Lung (tissue), 12 donors: ENCODE results near the gene L3HYPDH. TPM values are rescaled to one million over a fixed set of nuclear protein-coding genes. Genes with fewer than 3 reads are reported as not detected.

Source experiments
- ATAC-seq: fragments of 200-7000 bp; cut with Tn5 transposase; one replicate; pipeline ENCODE4 v1.9.1; 2020; ENCODE audit warnings: moderate number of reproducible peaks; ENCODE audit not compliant: insufficient read depth, low FRiP score
- DNase-seq, 3 donors: peaks; one replicate each; pipeline ENCODE4 v3.0.0-alpha.2; 2013 to 2017
- H3K27ac ChIP-seq, 2 donors: one replicate each; pipeline ENCODE4 v1.5.1; 2013; ENCODE audit warnings: mild to moderate bottlenecking in 2 of 2, moderate library complexity in 2 of 2, control low read depth in 1 of 2, inconsistent platforms in 1 of 2, low read depth in 1 of 2, low read length in 1 of 2
- H3K27me3 ChIP-seq, 3 donors: one replicate each; pipeline ENCODE4 v1.5.1; 2013; ENCODE audit warnings: low read length in 2 of 3; ENCODE audit not compliant: control insufficient read depth in 3 of 3, insufficient read depth in 3 of 3
- H3K36me3 ChIP-seq, 4 donors: one replicate each; pipeline ENCODE4 v1.5.1; 2013; ENCODE audit warnings: low read length in 4 of 4, mild to moderate bottlenecking in 1 of 4, moderate library complexity in 1 of 4; ENCODE audit not compliant: control insufficient read depth in 4 of 4, insufficient read depth in 4 of 4
- H3K4me1 ChIP-seq, 5 donors: one replicate each; pipeline ENCODE4 v1.5.1; 2013; ENCODE audit warnings: low read length in 5 of 5, mild to moderate bottlenecking in 2 of 5, moderate library complexity in 1 of 5; ENCODE audit not compliant: control insufficient read depth in 5 of 5, insufficient read depth in 5 of 5
- H3K4me3 ChIP-seq: one replicate; pipeline ENCODE4 v1.5.1; 2013; ENCODE audit warnings: mild to moderate bottlenecking, control low read depth, moderate library complexity
- H3K9ac ChIP-seq, 2 donors: one replicate each; pipeline ENCODE4 v1.5.1; 2013; ENCODE audit warnings: low read length in 2 of 2, control low read depth in 1 of 2; ENCODE audit not compliant: insufficient read depth in 1 of 2
- H3K9me3 ChIP-seq, 4 donors: one replicate each; pipeline ENCODE4 v1.5.1; 2013; ENCODE audit warnings: low read length in 3 of 4, mild to moderate bottlenecking in 1 of 4, moderate library complexity in 1 of 4; ENCODE audit not compliant: control insufficient read depth in 4 of 4, insufficient read depth in 3 of 4
- WGBS, 2 donors: extraction: QIAGEN DNeasy Blood & Tissue Kit; methylation state at CpG; one replicate each; pipeline ENCODE4 v1.1.7; 2013; 5-methylcytosine and 5-hydroxymethylcytosine counted together
- polyA plus RNA-seq, 2 donors: library from polyadenylated mRNA; stranded (reverse); fragments of 200-250 nt; gene quantifications; one replicate each; pipeline ENCODE4 v1.2.1, GENCODE V29; 2013
- total RNA-seq, 2 donors: library from RNA; depleted of rRNA in 1 of 2; stranded (reverse); fragments of >200 nt in 1 of 2; gene quantifications; one replicate each; pipeline ENCODE4 v1.2.1, GENCODE V29; 2014 to 2021
- TF ChIP-seq, protein P1 (sequence below): IDR thresholded peaks from 2 replicates; pipeline ENCODE4 v1.5.1; 2012; ENCODE audit warnings: mild to moderate bottlenecking; ENCODE audit errors: control extremely low read depth, extremely low read depth
- donor health status: control.
- donor health status: control.
- donor health status: Bipolar disorder and iron deficiency.
- donor health status: healthy.
- donor health status: DM: yes; HTN: yes; CAD: no.

Gene L3HYPDH
- total and polyA plus RNA-seq, 4 donors, result 17.1 to 32.8 (median 25.0) TPM

DNA sequence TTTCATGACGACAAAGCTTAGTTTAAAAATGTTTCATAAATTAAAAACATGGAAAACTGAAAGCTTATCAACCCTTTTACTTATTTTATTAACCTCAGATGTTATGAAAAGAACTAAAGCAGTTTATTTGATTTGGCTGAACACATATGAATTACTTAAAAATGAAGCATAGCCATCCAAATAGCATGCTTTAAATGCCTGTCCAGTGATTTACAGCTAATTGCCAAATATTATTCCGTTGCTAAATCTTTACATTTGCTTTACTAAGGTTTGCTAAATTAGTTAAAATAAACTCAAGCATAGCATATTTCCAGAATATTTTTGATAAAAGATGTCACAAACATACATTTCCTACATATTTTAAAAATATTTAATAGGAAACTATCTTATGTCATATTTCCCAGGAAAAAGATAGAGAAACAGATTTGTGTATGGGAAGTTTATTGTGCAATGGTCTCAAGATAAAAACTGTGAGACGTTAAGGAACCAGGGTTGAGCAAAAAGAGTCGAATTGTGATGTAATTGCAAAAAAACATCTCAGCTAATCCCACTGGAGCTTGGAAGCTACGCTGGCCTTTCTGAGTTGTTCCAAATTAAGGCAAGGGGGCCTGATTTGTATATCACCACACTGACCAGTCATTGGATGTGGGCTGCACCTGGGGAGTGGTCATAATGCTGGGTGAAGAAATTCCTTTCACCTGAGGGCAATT, 44.8 kb downstream of the L3HYPDH start:
- TF ChIP-seq, protein P1, sequence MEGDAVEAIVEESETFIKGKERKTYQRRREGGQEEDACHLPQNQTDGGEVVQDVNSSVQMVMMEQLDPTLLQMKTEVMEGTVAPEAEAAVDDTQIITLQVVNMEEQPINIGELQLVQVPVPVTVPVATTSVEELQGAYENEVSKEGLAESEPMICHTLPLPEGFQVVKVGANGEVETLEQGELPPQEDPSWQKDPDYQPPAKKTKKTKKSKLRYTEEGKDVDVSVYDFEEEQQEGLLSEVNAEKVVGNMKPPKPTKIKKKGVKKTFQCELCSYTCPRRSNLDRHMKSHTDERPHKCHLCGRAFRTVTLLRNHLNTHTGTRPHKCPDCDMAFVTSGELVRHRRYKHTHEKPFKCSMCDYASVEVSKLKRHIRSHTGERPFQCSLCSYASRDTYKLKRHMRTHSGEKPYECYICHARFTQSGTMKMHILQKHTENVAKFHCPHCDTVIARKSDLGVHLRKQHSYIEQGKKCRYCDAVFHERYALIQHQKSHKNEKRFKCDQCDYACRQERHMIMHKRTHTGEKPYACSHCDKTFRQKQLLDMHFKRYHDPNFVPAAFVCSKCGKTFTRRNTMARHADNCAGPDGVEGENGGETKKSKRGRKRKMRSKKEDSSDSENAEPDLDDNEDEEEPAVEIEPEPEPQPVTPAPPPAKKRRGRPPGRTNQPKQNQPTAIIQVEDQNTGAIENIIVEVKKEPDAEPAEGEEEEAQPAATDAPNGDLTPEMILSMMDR, result no peak
- H3K4me3 ChIP-seq, result no peak overlapping the region
- H3K27ac ChIP-seq, result peak overlapping the region in 1 of 2 donors; percentile 17
- WGBS, 2 donors, result 41 to 59% methylated on average over 5 of the region's 5 CpGs
- H3K36me3 ChIP-seq, result no peaks in the 10 kb centered on the region
- H3K4me1 ChIP-seq, result peaks cover 0 to 11% (median 0%) of the 10 kb centered on the region in 5 donors
- no peaks in the 10 kb centered on the region for H3K27me3 ChIP-seq
- ATAC-seq, result peak; percentile 53
- H3K9ac ChIP-seq, result no peak overlapping the region
- H3K9me3 ChIP-seq, result no peaks in the 10 kb centered on the region
- DNase-seq, result peak in 2 of 3 donors; percentile 70 to 78

DNA sequence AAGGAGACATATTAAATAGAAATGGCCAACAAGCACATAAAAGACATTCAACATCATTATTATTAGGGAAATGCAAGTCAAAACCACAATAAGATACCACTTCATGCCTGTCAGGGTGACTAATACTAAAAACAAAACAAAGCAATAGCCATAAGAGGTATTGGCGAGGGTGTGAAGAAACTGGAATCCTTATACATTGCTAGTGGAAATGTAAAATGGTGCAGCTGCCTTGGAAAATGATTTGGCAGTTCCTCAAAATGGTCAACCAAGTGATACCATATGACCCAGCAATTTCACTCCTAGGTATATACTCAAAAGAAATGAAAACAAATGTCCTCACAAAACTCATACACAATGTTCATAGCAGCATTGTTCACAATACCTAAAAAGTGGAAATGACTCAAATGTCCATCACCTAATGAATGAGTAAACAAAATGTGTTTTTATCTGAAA, 46.0 kb downstream of the L3HYPDH start:
- no peak overlapping the region for H3K4me3 ChIP-seq
- H3K9me3 ChIP-seq, result no peaks in the 10 kb centered on the region
- H3K36me3 ChIP-seq, result no peaks in the 10 kb centered on the region
- ATAC-seq, result no peak
- no peak overlapping the region for H3K9ac ChIP-seq
- TF ChIP-seq, protein P1, result no peak
- H3K27me3 ChIP-seq, result no peaks in the 10 kb centered on the region
- peaks cover 0 to 11% (median 0%) of the 10 kb centered on the region in 5 donors for H3K4me1 ChIP-seq
- 71 to 75% methylated on average over 1 of the region's 1 CpG for WGBS, 2 donors
- no peak for DNase-seq
- peak overlapping the region in 1 of 2 donors; percentile 9 for H3K27ac ChIP-seq

DNA sequence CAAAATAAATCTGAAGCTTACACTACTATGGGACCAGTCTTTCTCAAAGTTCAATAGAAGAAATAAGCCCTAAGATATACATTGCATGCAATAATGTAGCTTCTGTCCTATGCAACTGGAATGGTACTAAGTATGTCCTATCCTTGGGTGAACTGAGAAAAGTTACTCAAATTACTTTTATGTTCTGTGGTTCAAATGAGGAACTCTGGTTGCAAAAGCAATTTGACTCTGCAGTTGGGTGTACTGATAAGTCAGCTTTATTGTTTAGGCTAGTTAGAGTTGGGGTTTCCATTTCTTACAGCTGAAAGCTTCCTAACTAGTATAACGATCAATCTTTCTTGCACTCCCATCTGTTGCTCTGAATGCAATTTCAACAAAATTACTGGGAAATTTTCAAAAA, 48.2 kb downstream of the L3HYPDH start:
- Histone ChIP-seq H3K4me3 (no peak overlapping the region), H3K4me1 (peaks cover 0 to 11% (median 0%) of the 10 kb centered on the region in 5 donors), H3K9ac (no peak overlapping the region), H3K9me3 (no peaks in the 10 kb centered on the region), H3K36me3 (no peaks in the 10 kb centered on the region), H3K27me3 (no peaks in the 10 kb centered on the region), H3K27ac (no peak overlapping the region)
- TF ChIP-seq, protein P1, result no peak
- DNase-seq (no peak), ATAC-seq (no peak)
- WGBS, 2 donors, result 48 to 75% methylated on average over 1 of the region's 1 CpG
